Activated CD8-positive, alpha-beta T cell treated with anti-CD3 and anti-CD28 coated beads for 36 hours (primary cell): ENCODE data around the gene TRMT44. TPM values are rescaled to one million over a fixed set of nuclear protein-coding genes. Genes with fewer than 3 reads are reported as not detected.

Experiments
- ATAC-seq: fragments of 200-7000 bp; cut with Tn5 transposase; one replicate; pipeline ENCODE4 v1.10.0; 2021; ENCODE audit warnings: mild to moderate bottlenecking, moderate library complexity
- CTCF ChIA-PET: fragments of 350-600 bp; sonication (Branson Sonifier 250); formaldehyde crosslinking; loops from one replicate; lab custom pipeline; 2021; ENCODE audit warnings: antibody characterized with exemption; lab: Charles Lee
- POLR2A ChIA-PET: fragments of 350-600 bp; sonication (Branson Sonifier 250); formaldehyde crosslinking; loops from one replicate; lab custom pipeline; 2021; ENCODE audit warnings: antibody characterized with exemption; lab: Charles Lee
- DNase-seq: peaks from one replicate; pipeline ENCODE4 v3.0.0-alpha.2; 2020
- H3K27ac Mint-ChIP-seq: one replicate; pipeline ENCODE4 v1.8.0; 2021; ENCODE audit warnings: mild to moderate bottlenecking, mixed read lengths
- H3K27me3 Mint-ChIP-seq: one replicate; pipeline ENCODE4 v1.8.0; 2021; ENCODE audit warnings: mixed read lengths
- H3K36me3 Mint-ChIP-seq: one replicate; pipeline ENCODE4 v1.8.0; 2021; ENCODE audit warnings: low read depth, mixed read lengths
- H3K4me1 Mint-ChIP-seq: one replicate; pipeline ENCODE4 v1.8.0; 2021; ENCODE audit warnings: low read depth, mixed read lengths
- H3K4me3 Mint-ChIP-seq: one replicate; pipeline ENCODE4 v1.8.0; 2021; ENCODE audit warnings: mild to moderate bottlenecking, moderate library complexity, mixed read lengths
- H3K9me3 Mint-ChIP-seq: one replicate; pipeline ENCODE4 v1.8.0; 2021; ENCODE audit warnings: mixed read lengths
- intact Hi-C: fragments of 100-400 bp; cut with micrococcal nuclease; formaldehyde crosslinking; loops from one replicate; pipeline ENCODE4 v1.10.0; 2022
- total RNA-seq, 2 experiments: library from RNA; stranded (reverse); gene quantifications; one replicate each; pipeline ENCODE4 v1.2.3, GENCODE V29; 2021
- TF ChIP-seq, protein P1 (sequence below): fragments of 200-600 bp; IDR thresholded peaks from one replicate; pipeline ENCODE4 v1.8.0; 2022; ENCODE audit warnings: antibody characterized with exemption, mild to moderate bottlenecking

TRMT44 gene
- total RNA-seq, 2 experiments from 2014 or later, result 25.5 to 26.3 TPM

DNA sequence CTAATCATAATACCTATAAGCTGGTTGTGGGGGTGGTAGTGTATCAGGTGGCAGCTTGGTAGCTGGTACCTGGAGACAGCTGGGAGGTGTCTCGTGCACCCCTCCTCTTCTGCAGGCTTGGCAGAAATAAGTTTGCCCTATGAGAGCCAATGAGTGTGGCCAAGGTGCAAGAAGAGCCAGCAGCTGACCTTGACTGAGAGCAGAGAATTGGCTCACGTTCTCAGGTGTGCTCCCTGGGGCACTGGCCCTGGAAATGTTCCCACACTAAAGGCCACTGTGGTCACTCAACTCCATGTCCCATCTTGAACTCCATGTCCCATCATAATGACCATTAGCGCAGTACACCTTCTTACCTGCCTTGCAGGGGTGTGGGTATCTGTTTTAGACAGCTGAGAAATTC lies 13.4 kb downstream of the TRMT44 start:
- TF ChIP-seq, protein P1, sequence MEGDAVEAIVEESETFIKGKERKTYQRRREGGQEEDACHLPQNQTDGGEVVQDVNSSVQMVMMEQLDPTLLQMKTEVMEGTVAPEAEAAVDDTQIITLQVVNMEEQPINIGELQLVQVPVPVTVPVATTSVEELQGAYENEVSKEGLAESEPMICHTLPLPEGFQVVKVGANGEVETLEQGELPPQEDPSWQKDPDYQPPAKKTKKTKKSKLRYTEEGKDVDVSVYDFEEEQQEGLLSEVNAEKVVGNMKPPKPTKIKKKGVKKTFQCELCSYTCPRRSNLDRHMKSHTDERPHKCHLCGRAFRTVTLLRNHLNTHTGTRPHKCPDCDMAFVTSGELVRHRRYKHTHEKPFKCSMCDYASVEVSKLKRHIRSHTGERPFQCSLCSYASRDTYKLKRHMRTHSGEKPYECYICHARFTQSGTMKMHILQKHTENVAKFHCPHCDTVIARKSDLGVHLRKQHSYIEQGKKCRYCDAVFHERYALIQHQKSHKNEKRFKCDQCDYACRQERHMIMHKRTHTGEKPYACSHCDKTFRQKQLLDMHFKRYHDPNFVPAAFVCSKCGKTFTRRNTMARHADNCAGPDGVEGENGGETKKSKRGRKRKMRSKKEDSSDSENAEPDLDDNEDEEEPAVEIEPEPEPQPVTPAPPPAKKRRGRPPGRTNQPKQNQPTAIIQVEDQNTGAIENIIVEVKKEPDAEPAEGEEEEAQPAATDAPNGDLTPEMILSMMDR, result no peak
- no peaks in the 10 kb centered on the region for H3K9me3 Mint-ChIP-seq
- ATAC-seq (no peak), DNase-seq (no peak)
- no peaks in the 10 kb centered on the region for H3K4me1 Mint-ChIP-seq
- no peak overlapping the region for H3K4me3 Mint-ChIP-seq
- H3K36me3 Mint-ChIP-seq, result peaks cover 24% of the 10 kb centered on the region
- ChIA-PET POLR2A (interaction anchor here (1.8 kb wide), 1 partner anchor 13 kb away, joined by 8 read pairs; the partner anchor contains the start of genes ACOX3 and TRMT44), CTCF (interaction anchor here (1.6 kb wide), 1 partner anchor 14 kb away, joined by 6 read pairs; no protein-coding TSS in a partner anchor)
- intact Hi-C loops, result no loop called here
- H3K27ac Mint-ChIP-seq, result no peak overlapping the region
- H3K27me3 Mint-ChIP-seq, result no peaks in the 10 kb centered on the region

DNA sequence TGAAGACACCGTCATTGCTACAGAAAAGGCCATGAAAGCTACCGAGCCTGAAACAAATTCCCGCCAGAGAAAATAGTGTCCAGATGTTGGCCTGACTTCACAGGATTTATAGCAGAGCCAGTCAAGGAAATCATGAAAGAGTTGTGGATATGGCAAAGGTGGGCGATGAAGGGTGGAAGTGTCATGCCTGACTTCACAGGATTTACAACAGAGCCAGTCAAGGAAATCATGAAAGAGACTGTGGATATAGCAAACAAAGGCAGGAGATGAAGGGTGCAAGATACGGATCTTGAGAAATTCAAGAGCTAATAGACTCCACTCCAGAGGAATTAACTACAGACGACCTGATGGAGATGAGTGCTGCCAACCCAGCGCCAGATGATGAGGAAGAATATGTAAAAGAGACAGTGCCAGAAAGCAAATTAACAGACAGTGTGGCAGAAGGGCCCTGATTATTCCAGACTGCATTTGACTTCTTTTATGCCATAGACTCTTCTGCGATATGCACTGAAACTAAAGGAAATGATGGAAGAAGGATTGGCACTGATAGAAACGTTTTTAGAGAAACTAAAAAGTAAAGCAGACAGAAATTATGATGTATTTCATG lies 17.2 kb downstream of the TRMT44 start:
- Mint-ChIP-seq H3K36me3 (peaks cover 33% of the 10 kb centered on the region), H3K27ac (no peak overlapping the region), H3K27me3 (no peaks in the 10 kb centered on the region), H3K4me3 (no peak overlapping the region), H3K9me3 (no peaks in the 10 kb centered on the region), H3K4me1 (no peaks in the 10 kb centered on the region)
- CTCF ChIA-PET, result interaction anchor here (1.8 kb wide), 1 partner anchor 11 kb away, joined by 6 read pairs; no protein-coding TSS in a partner anchor
- no peak for DNase-seq
- ATAC-seq, result no peak
- POLR2A ChIA-PET, result no interaction called here
- intact Hi-C loops, result no loop called here
- TF ChIP-seq, protein P1, result no peak

DNA sequence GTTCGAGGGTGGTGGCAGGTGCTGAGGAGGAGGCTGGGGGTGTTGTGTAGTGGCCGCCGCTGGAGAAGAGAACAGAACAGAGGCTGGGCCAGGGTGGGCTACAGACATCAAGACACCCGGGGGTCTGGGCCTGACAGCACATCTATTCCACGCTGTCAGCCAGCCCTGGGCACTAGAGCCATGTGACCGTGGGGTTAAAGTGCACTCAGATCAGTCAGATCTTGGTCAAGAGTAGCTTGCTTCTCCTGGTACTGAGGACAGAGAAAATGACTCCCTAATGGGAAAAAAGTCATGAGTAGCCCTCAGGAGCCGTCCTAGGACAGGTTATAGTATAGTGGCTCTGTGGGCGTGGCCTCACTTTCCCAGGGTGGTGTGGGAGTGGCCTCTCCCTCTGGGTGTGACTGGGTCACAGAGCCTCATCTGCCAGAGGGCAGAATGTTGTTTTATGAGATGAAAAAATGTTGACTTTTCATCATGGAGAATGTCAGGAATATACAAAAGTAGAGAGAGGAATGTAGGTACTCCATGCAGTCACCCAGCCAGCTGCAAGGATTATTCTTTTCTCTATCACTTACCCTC lies 19.4 kb downstream of the TRMT44 start:
- Mint-ChIP-seq H3K27ac (no peak overlapping the region), H3K9me3 (no peaks in the 10 kb centered on the region), H3K27me3 (no peaks in the 10 kb centered on the region), H3K36me3 (peaks cover 24% of the 10 kb centered on the region), H3K4me1 (no peaks in the 10 kb centered on the region), H3K4me3 (no peak overlapping the region)
- intact Hi-C loops, result no loop called here
- DNase-seq (no peak), ATAC-seq (no peak)
- POLR2A ChIA-PET, result interaction anchor here (0.6 kb wide), 1 partner anchor 32 kb away, joined by 3 read pairs; no protein-coding TSS in a partner anchor
- TF ChIP-seq, protein P1, result no peak
- CTCF ChIA-PET, result interaction anchor here (1.4 kb wide), 1 partner anchor 8 kb away, joined by 3 read pairs; no protein-coding TSS in a partner anchor

- intact Hi-C loops, result no loop called here
- H3K4me1 Mint-ChIP-seq, result no peaks in the 10 kb centered on the region
- H3K27ac Mint-ChIP-seq, result no peak overlapping the region
- ChIA-PET POLR2A (no interaction called here), CTCF (no interaction called here)
- peaks cover 31% of the 10 kb centered on the region for H3K36me3 Mint-ChIP-seq
- H3K4me3 Mint-ChIP-seq, result no peak overlapping the region
- no peaks in the 10 kb centered on the region for H3K27me3 Mint-ChIP-seq
- H3K9me3 Mint-ChIP-seq, result no peaks in the 10 kb centered on the region
- TF ChIP-seq, protein P1, result no peak
- ATAC-seq (no peak), DNase-seq (no peak)
Observed at GRCh38 chr4:8461086-8461485, 20.5 kb downstream of the TRMT44 start.

DNA sequence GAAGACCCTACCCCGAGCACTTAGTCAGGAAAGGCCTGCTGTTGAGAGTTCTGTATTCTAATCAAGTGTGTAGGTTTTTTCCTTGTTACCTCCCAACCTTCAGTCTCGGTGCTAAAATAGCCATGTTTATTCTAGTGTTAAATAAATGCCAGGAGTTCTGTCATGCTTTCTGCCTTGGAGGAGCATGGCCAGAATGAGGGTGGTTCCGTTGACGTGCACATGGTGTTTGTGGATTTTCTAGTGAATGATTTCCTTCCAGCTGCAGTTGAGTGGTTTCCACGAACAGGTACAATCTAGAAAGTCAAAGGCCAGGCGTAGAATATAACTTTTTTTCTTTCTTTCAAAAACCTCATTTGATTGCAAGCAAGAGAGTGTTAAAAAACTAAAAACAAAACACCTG lies 21.0 kb downstream of the TRMT44 start:
- intact Hi-C loops, result no loop called here
- CTCF ChIA-PET, result no interaction called here
- H3K9me3 Mint-ChIP-seq, result no peaks in the 10 kb centered on the region
- POLR2A ChIA-PET, result no interaction called here
- no peak overlapping the region for H3K27ac Mint-ChIP-seq
- no peaks in the 10 kb centered on the region for H3K27me3 Mint-ChIP-seq
- no peak for ATAC-seq
- peaks cover 28% of the 10 kb centered on the region for H3K36me3 Mint-ChIP-seq
- no peak for DNase-seq
- H3K4me1 Mint-ChIP-seq, result no peaks in the 10 kb centered on the region
- TF ChIP-seq, protein P1, result no peak
- H3K4me3 Mint-ChIP-seq, result no peak overlapping the region
